GM12874 (cell line): ENCODE results near the gene CCK.
A peak's percentile ranks its signal among the peaks of the same experiment; 100 is the strongest.

Experiments used
- CTCF ChIP-seq: IDR thresholded peaks from 2 replicates; pipeline ENCODE4 v1.5.1; 2011; ENCODE audit warnings: low read depth, mild to moderate bottlenecking, control low read depth, low read length, moderate library complexity; ENCODE audit not compliant: insufficient read depth

The CCK gene

GRCh38 chr3:42256135-42256819 is 9.7 kb downstream of the CCK start:
- no peak for TF ChIP-seq CTCF

GRCh38 chr3:42254566-42254965 is 11.4 kb downstream of the CCK start:
- no peak for TF ChIP-seq CTCF

GRCh38 chr3:42250761-42251160 is 15.2 kb downstream of the CCK start:
- TF ChIP-seq CTCF, result no peak

- TF ChIP-seq CTCF, result peak; percentile 67
Observed at GRCh38 chr3:42247576-42248027, 18.4 kb downstream of the CCK start.

GRCh38 chr3:42246091-42246490 is 19.9 kb downstream of the CCK start:
- no peak for TF ChIP-seq CTCF

GRCh38 chr3:42236611-42237010 is 29.4 kb downstream of the CCK start:
- TF ChIP-seq CTCF, result no peak

GRCh38 chr3:42235532-42235931 is 30.5 kb downstream of the CCK start:
- no peak for TF ChIP-seq CTCF

GRCh38 chr3:42230860-42231259 is 35.1 kb downstream of the CCK start:
- TF ChIP-seq CTCF, result no peak
